Measurements from ENCODE around the gene ATP9A. TPM values are rescaled to one million over a fixed set of nuclear protein-coding genes. Genes with fewer than 3 reads are reported as not detected.
"Not testable (repeated sequence)": the region's sequence is repeated elsewhere in the genome, so short reads cannot be mapped to it uniquely, and the experiment has no call there.

Gene ATP9A
- total RNA-seq, 1 experiment from 2014 or later = 12.1 TPM

DNA sequence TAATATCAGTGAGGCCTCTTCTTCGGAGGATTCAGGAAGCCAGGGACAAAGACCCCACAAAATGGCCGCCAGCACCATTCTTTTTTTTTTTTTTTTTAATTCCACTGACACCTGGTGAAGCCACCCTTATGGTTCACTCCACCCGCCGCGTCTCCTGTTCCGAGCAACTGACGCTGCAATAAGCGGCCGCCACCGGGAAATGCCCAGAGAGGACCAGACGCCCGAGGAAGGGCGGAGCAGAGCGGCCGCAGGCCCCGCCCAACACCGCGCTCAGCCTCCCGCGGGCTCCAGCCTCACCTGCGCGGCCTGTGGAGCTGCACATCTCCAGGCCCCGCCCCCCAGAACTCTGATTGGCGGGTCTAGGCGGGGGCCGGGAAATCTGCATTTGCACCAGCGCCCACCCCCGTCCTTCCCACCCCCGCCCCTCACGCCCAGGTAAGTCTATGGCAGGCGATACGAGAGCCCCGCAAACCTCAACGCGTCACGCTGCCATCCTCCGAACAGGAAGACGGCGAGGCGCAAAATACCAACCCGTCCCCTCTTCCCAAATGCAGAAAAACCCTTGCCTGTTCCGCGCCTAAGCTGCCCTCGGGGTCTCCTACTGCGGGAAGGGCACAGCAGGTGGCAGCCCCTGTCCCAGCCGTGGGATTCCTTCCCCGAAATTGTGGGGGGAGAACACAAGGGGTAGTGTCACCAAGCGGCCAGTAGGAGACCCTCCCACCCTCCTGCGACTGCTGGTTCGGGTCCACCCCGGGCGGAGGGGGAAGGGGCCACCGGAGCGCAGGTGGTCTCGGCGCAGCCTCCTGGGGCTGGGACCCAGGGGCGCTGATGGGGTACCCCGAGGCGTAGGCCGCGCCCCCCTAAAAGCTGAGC is 960 bp downstream of the ATP9A start:
- peaks cover 5% of the 10 kb centered on the region for H3K27me3 Mint-ChIP-seq (ENCODE audit: low read depth)
- Histone ChIP-seq H3K27ac (ENCODE audit: insufficient read length, low read depth, low read length) (peak overlapping the region; percentile 75), H3K9me3 (ENCODE audit: control insufficient read depth, low read depth, low read length) (no peaks in the 10 kb centered on the region)

DNA sequence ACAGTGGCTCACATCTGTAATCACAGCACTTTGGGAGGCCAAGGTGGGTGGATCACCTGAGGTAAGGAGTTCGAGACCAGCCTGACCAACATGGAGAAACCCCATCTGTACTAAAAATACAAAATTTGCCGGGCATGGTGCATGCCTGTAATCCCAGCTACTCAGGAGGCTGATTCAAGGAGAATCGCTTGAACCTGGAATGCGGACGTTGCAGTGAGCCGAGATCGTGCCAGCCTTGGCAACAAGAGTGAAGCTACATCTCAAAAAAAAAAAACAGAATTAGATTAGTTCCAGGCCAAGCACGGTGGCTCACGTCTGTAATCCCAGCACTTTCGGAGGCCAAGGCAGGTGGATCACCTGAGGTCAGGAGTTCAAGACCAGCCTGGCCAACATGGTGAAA is 2.8 kb downstream of the ATP9A start:
- H3K23me2 ChIP-seq (ENCODE audit: insufficient read length, low read depth, low read length, poor library complexity, severe bottlenecking); H2BK120ac ChIP-seq (ENCODE audit: low read depth, low read length, poor library complexity, severe bottlenecking); H3K4me1 ChIP-seq (ENCODE audit: insufficient read depth, low read length); H3K79me1 ChIP-seq (ENCODE audit: insufficient read depth, low read depth, low read length, poor library complexity, severe bottlenecking); H3T11ph ChIP-seq (ENCODE audit: low read length); H3K14ac ChIP-seq (ENCODE audit: insufficient read depth, low read length); H3K27ac ChIP-seq (ENCODE audit: insufficient read length, low read depth, low read length); H3K27me3 Mint-ChIP-seq (ENCODE audit: low read depth); H3K79me2 ChIP-seq (ENCODE audit: insufficient read depth, low read length); H3K23ac ChIP-seq (ENCODE audit: insufficient read length, low read depth, low read length); H2BK5ac ChIP-seq (ENCODE audit: insufficient read length, low read length); H3K4me3 Mint-ChIP-seq; H3K4ac ChIP-seq (ENCODE audit: low read depth, low read length); H4K91ac ChIP-seq (ENCODE audit: insufficient read length, low read depth, low read length); H3K27ac Mint-ChIP-seq; H3K9me3 ChIP-seq (ENCODE audit: control insufficient read depth, low read depth, low read length); H4K8ac ChIP-seq (replicated peaks; ENCODE audit: insufficient read length, low read depth, low read length); H2AFZ ChIP-seq (ENCODE audit: low read length); H3K9ac ChIP-seq (ENCODE audit: extremely low read depth, insufficient read length, low read length); H2BK12ac ChIP-seq (ENCODE audit: insufficient read length, low read depth, low read length); DNase-seq; H4K5ac ChIP-seq (ENCODE audit: insufficient read length, low read depth, low read length); H3K4me2 ChIP-seq (ENCODE audit: insufficient read depth, insufficient read length, low read length); H3K9me3 Mint-ChIP-seq; H2BK15ac ChIP-seq (ENCODE audit: low read depth, low read length); H3K18ac ChIP-seq (ENCODE audit: insufficient read length, low read depth, low read length); H3K56ac ChIP-seq (ENCODE audit: insufficient read length, low read depth, low read length); H4K20me1 ChIP-seq (ENCODE audit: control insufficient read depth, insufficient read depth, insufficient read length); H3K27me3 ChIP-seq (ENCODE audit: insufficient read depth, low read length); H2BK20ac ChIP-seq (ENCODE audit: low read depth, low read length, poor library complexity, severe bottlenecking); H2AK5ac ChIP-seq (ENCODE audit: insufficient read length, low read length): not testable (repeated sequence)
- H3K36me3 Mint-ChIP-seq (ENCODE audit: insufficient read depth in 1 of 3, low read depth in 3 of 3) = peaks cover 5 to 14% (median 9%) of the 10 kb centered on the region in 3 experiments; a peak in 6 of 7 replicates
- peaks cover 15 to 19% of the 10 kb centered on the region in 2 experiments for H3K4me1 Mint-ChIP-seq
- WGBS (ENCODE audit: extremely low coverage, insufficient read length, low lambda C conversion rate) = no CpG with 5 or more reads among the region's 10 CpGs

More for the DNA sequence above, 960 bp downstream of the ATP9A start:
- no CpG with 5 or more reads among the region's 61 CpGs for WGBS (ENCODE audit: extremely low coverage, insufficient read length, low lambda C conversion rate)
- Histone ChIP-seq H2BK20ac (ENCODE audit: low read depth, low read length, poor library complexity, severe bottlenecking) (no peak overlapping the region), H2BK12ac (ENCODE audit: insufficient read length, low read depth, low read length) (no peak overlapping the region), H3K56ac (ENCODE audit: insufficient read length, low read depth, low read length) (no peak overlapping the region), H3K4me2 (ENCODE audit: insufficient read depth, insufficient read length, low read length) (peak overlapping the region; percentile 89), H3K23me2 (ENCODE audit: insufficient read length, low read depth, low read length, poor library complexity, severe bottlenecking) (peaks cover 8% of the 10 kb centered on the region), H4K20me1 (ENCODE audit: control insufficient read depth, insufficient read depth, insufficient read length) (no peaks in the 10 kb centered on the region), H2BK120ac (ENCODE audit: low read depth, low read length, poor library complexity, severe bottlenecking) (peak overlapping the region; percentile 93), H3K4ac (ENCODE audit: low read depth, low read length) (no peak overlapping the region), H3K79me2 (ENCODE audit: insufficient read depth, low read length) (no peaks in the 10 kb centered on the region), H3K14ac (ENCODE audit: insufficient read depth, low read length) (peak overlapping the region; percentile 87; the same call in 1 of the 2 replicates), H4K8ac (replicated peaks; ENCODE audit: insufficient read length, low read depth, low read length) (no peak overlapping the region), H3K27me3 (ENCODE audit: insufficient read depth, low read length) (no peaks in the 10 kb centered on the region), H3K9ac (ENCODE audit: extremely low read depth, insufficient read length, low read length) (peak overlapping the region; percentile 62), H4K91ac (ENCODE audit: insufficient read length, low read depth, low read length) (no peak overlapping the region), H2AK5ac (ENCODE audit: insufficient read length, low read length) (no peak overlapping the region), H3K23ac (ENCODE audit: insufficient read length, low read depth, low read length) (no peak overlapping the region), H2AFZ (ENCODE audit: low read length) (no peak overlapping the region), H3K79me1 (ENCODE audit: insufficient read depth, low read depth, low read length, poor library complexity, severe bottlenecking) (no peaks in the 10 kb centered on the region), H4K5ac (ENCODE audit: insufficient read length, low read depth, low read length) (peak overlapping the region; percentile 48), H3T11ph (ENCODE audit: low read length) (no peak overlapping the region), H2BK15ac (ENCODE audit: low read depth, low read length) (no peak overlapping the region), H3K4me1 (ENCODE audit: insufficient read depth, low read length) (no peaks in the 10 kb centered on the region), H2BK5ac (ENCODE audit: insufficient read length, low read length) (no peak overlapping the region), H3K18ac (ENCODE audit: insufficient read length, low read depth, low read length) (peak overlapping the region; percentile 93)
- TF ChIP-seq, protein P1, sequence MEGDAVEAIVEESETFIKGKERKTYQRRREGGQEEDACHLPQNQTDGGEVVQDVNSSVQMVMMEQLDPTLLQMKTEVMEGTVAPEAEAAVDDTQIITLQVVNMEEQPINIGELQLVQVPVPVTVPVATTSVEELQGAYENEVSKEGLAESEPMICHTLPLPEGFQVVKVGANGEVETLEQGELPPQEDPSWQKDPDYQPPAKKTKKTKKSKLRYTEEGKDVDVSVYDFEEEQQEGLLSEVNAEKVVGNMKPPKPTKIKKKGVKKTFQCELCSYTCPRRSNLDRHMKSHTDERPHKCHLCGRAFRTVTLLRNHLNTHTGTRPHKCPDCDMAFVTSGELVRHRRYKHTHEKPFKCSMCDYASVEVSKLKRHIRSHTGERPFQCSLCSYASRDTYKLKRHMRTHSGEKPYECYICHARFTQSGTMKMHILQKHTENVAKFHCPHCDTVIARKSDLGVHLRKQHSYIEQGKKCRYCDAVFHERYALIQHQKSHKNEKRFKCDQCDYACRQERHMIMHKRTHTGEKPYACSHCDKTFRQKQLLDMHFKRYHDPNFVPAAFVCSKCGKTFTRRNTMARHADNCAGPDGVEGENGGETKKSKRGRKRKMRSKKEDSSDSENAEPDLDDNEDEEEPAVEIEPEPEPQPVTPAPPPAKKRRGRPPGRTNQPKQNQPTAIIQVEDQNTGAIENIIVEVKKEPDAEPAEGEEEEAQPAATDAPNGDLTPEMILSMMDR (conservative IDR thresholded peaks at IDR 0.05) = peak; percentile 60
- peaks cover 0 to 5% (median 2%) of the 10 kb centered on the region in 3 experiments; a peak in 2 of 7 replicates for H3K36me3 Mint-ChIP-seq (ENCODE audit: insufficient read depth in 1 of 3, low read depth in 3 of 3)
- H3K4me3 Mint-ChIP-seq = peak overlapping the region; percentile 76 to 88
- DNase-seq = peak; percentile 95
- peak overlapping the region; percentile 56 to 96 (median 93); a peak in 4 of 7 replicates for H3K27ac Mint-ChIP-seq
- no peaks in the 10 kb centered on the region; a peak in 2 of 5 replicates for H3K9me3 Mint-ChIP-seq
- peaks cover 9 to 11% of the 10 kb centered on the region in 2 experiments for H3K4me1 Mint-ChIP-seq

Data from H9 (cell line).